GM12865 (cell line): Measurements from ENCODE around the gene VEGFA.

Experiments
- DNase-seq: peaks from one replicate; pipeline ENCODE4 v3.0.0; 2010; ENCODE audit warnings: low read depth
- H3K4me3 ChIP-seq: 2 replicates; pipeline ENCODE4 v1.5.1; 2011; ENCODE audit warnings: mild to moderate bottlenecking, low read depth, low read length, control low read depth
- TF ChIP-seq, protein P1 (sequence below): IDR thresholded peaks from 2 replicates; pipeline ENCODE4 v1.5.1; 2011; ENCODE audit warnings: low read length, control low read depth, low read depth, inconsistent platforms; ENCODE audit not compliant: insufficient read depth; ENCODE audit errors: missing control alignments

The VEGFA gene

DNA sequence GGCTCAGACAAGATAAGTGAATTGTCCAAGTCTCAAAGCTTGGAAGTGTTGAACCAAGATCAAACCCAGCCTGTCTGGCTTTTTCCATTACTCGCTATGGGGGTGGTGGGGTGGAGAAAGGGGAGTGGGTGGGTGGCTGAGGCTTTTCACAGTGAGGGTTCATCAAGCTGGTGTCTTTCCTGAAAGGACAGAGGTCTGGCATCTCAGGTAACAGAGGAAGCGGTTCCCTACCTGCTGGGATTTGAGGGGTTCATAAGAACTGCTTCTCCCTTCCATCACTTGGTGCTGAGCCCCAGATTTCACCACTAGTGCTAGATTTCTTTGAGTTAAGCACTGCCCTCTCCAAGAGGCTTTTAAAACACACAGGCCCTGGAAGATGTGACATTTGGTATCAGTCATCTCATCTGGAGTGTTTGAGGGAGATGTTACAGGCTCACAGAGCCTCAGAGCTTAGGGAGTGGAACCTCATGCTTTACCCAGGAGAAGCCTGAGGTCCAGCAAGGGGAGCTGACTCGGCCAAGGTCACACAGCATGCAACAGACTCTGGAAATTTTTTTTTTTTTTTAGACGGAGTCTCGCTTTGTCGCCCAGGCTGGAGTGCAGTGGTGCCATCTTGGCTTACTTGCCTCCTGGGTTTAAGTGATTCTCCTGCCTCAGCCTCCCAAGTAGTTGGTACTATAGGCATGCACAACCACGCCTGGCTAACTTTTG lies 6.0 kb upstream of the VEGFA start:
- H3K4me3 ChIP-seq: no peak overlapping the region
- no peak for DNase-seq
- TF ChIP-seq, protein P1, sequence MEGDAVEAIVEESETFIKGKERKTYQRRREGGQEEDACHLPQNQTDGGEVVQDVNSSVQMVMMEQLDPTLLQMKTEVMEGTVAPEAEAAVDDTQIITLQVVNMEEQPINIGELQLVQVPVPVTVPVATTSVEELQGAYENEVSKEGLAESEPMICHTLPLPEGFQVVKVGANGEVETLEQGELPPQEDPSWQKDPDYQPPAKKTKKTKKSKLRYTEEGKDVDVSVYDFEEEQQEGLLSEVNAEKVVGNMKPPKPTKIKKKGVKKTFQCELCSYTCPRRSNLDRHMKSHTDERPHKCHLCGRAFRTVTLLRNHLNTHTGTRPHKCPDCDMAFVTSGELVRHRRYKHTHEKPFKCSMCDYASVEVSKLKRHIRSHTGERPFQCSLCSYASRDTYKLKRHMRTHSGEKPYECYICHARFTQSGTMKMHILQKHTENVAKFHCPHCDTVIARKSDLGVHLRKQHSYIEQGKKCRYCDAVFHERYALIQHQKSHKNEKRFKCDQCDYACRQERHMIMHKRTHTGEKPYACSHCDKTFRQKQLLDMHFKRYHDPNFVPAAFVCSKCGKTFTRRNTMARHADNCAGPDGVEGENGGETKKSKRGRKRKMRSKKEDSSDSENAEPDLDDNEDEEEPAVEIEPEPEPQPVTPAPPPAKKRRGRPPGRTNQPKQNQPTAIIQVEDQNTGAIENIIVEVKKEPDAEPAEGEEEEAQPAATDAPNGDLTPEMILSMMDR: no peak

DNA sequence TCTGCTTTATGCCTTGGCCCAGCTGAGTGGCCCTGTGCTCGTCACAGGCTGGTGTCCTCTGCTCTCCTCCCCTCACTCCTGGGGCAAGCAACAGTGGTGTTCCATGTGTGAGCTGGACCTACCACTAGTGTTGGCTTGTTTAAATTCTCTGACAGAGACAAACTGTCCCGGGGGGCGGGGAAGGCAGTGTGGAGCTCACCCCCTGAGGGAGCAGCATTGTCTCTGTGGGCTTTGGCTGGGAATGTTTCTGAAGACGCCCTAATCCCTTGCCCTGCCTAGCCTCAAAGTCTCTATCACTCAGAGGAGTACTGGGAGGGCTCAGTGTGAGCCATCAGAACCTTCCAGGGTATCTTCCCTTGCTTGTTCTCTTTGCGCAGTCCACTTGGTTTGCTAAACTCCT lies 5.2 kb upstream of the VEGFA start:
- no peak overlapping the region for H3K4me3 ChIP-seq
- TF ChIP-seq, protein P1: no peak
- no peak for DNase-seq

DNA sequence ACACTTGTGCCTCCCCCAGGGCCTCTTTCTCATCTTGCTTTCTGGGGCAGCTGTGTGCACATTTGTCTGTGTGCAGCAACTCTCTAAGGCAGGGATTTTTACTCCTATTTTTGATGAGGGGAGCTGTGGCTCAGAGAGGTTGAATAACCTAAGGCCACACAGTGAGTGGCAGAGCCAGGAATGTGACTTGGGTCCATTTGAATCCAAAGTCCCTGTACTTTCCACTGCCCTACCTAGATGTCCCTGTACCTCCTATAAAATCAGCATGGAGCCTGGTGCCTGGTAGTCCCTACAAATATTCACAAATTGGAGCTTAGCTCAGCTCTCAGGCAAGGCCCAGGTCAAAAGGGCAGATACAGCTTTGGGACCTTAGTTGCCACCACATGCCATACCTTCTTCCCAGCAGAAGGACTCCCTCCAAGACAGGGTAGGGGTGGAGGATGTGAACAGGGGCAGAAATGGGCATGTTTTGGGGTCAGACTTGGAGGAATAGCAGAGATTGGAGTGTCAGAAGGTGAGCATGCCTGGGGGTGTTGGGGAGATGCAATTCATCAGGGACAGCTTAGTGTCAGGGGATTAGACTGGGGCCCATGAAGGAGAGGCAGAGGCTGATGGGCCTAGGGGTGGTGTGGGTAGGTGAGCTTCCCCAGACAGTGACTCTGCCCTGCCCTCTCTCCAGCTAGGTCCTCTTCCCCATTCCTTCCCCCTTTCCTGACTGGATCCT lies 4.1 kb upstream of the VEGFA start:
- TF ChIP-seq, protein P1: no peak
- no peak for DNase-seq
- H3K4me3 ChIP-seq: no peak overlapping the region

DNA sequence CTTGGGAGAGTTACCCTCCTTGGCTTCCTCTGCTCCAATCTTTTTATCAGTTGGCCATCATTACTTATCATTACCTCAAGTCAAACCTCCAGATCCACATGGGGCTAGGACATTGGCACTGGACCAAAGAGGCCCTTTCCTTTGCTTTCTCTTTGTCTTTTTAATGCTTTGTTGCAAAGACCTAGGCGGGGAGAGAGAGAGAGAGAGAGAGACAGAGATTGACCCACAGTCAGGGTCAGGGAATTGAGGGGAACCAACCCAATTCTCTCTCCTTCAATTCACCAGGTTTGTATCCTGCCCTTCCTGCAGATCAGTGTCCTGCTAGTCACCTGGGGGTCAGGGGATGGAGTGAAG lies 3.5 kb upstream of the VEGFA start:
- no peak overlapping the region for H3K4me3 ChIP-seq
- no peak for DNase-seq
- TF ChIP-seq, protein P1: no peak

DNA sequence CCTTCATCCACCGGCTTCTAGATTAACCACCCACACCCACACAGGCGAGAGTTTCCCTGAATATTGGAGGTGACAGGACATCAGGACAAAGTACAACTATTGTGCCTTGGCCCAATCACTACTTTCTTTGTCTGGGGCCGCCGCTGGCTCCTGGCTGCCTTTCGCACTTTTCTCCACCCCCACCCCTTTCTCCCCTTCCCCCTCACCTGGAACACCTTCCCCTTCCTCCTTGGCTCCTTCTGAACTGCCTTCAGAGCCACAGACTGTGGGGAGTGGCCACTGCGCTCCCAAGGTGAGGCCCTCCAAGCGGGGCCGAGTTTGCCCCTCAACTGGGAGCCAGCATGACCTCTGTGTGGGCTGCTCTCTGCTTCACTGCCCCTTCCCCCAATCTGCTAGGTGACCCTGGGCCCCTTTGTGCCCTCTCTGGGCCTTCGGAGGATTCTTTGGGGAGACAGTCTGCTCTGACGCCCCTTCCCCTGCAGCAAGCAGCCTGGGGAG lies 3.0 kb upstream of the VEGFA start:
- TF ChIP-seq, protein P1: no peak
- H3K4me3 ChIP-seq: no peak overlapping the region
- DNase-seq: no peak

DNA sequence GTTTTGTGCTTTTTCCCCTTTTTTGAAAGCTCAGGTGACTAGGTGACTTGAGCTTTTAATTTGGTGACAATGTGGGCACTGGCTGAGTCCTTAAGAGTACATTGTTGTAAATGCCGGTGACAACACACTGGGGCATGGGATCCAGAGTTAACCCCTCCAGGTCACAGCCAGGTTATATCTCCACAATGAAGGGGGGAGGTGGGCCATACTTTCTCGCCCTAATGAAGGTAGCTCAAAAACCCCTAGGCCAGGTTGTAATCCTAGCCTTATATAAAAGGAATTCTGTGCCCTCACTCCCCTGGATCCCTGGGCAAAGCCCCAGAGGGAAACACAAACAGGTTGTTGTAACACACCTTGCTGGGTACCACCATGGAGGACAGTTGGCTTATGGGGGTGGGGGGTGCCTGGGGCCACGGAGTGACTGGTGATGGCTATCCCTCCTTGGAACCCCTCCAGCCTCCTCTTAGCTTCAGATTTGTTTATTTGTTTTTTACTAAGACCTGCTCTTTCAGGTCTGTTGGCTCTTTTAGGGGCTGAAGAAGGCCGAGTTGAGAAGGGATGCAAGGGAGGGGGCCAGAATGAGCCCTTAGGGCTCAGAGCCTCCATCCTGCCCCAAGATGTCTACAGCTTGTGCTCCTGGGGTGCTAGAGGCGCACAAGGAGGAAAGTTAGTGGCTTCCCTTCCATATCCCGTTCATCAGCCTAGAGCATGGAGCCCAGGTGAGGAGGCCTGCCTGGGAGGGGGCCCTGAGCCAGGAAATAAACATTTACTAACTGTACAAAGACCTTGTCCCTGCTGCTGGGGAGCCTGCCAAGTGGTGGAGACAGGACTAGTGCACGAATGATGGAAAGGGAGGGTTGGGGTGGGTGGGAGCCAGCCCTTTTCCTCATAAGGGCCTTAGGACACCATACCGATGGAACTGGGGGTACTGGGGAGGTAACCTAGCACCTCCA lies 2.2 kb upstream of the VEGFA start:
- TF ChIP-seq, protein P1: no peak

More for the DNA sequence above, 2.2 kb upstream of the VEGFA start:
- no peak overlapping the region for H3K4me3 ChIP-seq
- no peak for DNase-seq
